MM.1S (cell line): ENCODE measurements around the gene CCDC146.
"Not testable (repeated sequence)": the region's sequence is repeated elsewhere in the genome, so short reads cannot be mapped to it uniquely, and the experiment has no call there.

Experiments used
- DNase-seq: peaks from one replicate; pipeline ENCODE4 v3.0.0-alpha.2; 2015
- H2AFZ ChIP-seq: fragments of 300-600 bp; sonication (generic); 2 replicates; pipeline ENCODE4 v1.6.0; 2016; ENCODE audit warnings: antibody characterized with exemption, low read length
- H3F3A ChIP-seq: fragments of 300-600 bp; sonication (generic); 2 replicates; pipeline ENCODE4 v1.6.1; 2016; ENCODE audit warnings: mild to moderate bottlenecking, antibody characterized with exemption, low read length, moderate library complexity, mixed read lengths; ENCODE audit not compliant: insufficient read depth
- H3K27ac ChIP-seq: fragments of 300-600 bp; sonication (generic); 2 replicates; pipeline ENCODE4 v1.5.1; 2016; ENCODE audit warnings: mild to moderate bottlenecking, low read length
- H3K27me3 ChIP-seq: fragments of 300-600 bp; sonication (generic); replicated peaks from 2 replicates; pipeline ENCODE4 v1.6.0; 2016; ENCODE audit warnings: low read length; ENCODE audit not compliant: insufficient read depth
- H3K36me3 ChIP-seq: fragments of 300-600 bp; sonication (generic); replicated peaks from 2 replicates; pipeline ENCODE4 v1.6.1; 2016; ENCODE audit warnings: mild to moderate bottlenecking, low read length, mixed read lengths; ENCODE audit not compliant: insufficient read depth
- H3K4me1 ChIP-seq: fragments of 300-600 bp; sonication (generic); 2 replicates; pipeline ENCODE4 v1.6.1; 2016; ENCODE audit warnings: low read length, mixed read lengths
- H3K4me2 ChIP-seq: fragments of 300-600 bp; sonication (generic); 2 replicates; pipeline ENCODE4 v1.6.0; 2016; ENCODE audit warnings: low read depth, low read length
- H3K4me3 ChIP-seq: fragments of 300-600 bp; sonication (generic); 2 replicates; pipeline ENCODE4 v1.5.1; 2016; ENCODE audit warnings: low read length, mixed read lengths
- H3K79me2 ChIP-seq: fragments of 300-600 bp; sonication (generic); 2 replicates; pipeline ENCODE4 v1.6.1; 2016; ENCODE audit warnings: mixed run types, low read length, mixed read lengths
- H3K9ac ChIP-seq: fragments of 300-600 bp; sonication (generic); 2 replicates; pipeline ENCODE4 v1.6.1; 2016; ENCODE audit warnings: low read length, mixed read lengths
- H3K9me2 ChIP-seq: fragments of 300-600 bp; sonication (generic); replicated peaks from 2 replicates; pipeline ENCODE4 v1.6.1; 2016; ENCODE audit warnings: mild to moderate bottlenecking, low read length, mixed read lengths; ENCODE audit not compliant: insufficient read depth
- H3K9me3 ChIP-seq: fragments of 300-600 bp; sonication (generic); replicated peaks from 2 replicates; pipeline ENCODE4 v1.6.1; 2016; ENCODE audit warnings: mild to moderate bottlenecking, low read length, mixed read lengths; ENCODE audit not compliant: insufficient read depth
- H4K20me1 ChIP-seq: fragments of 300-600 bp; sonication (generic); 2 replicates; pipeline ENCODE4 v1.6.1; 2016; ENCODE audit warnings: mild to moderate bottlenecking, low read length, moderate library complexity, mixed read lengths; ENCODE audit not compliant: insufficient read depth
- TF ChIP-seq, protein P1 (sequence below): fragments of 300-600 bp; sonication (generic); IDR thresholded peaks from 2 replicates; pipeline ENCODE4 v1.5.1; 2016; ENCODE audit warnings: antibody characterized with exemption, low read length, mixed read lengths

Gene CCDC146

DNA sequence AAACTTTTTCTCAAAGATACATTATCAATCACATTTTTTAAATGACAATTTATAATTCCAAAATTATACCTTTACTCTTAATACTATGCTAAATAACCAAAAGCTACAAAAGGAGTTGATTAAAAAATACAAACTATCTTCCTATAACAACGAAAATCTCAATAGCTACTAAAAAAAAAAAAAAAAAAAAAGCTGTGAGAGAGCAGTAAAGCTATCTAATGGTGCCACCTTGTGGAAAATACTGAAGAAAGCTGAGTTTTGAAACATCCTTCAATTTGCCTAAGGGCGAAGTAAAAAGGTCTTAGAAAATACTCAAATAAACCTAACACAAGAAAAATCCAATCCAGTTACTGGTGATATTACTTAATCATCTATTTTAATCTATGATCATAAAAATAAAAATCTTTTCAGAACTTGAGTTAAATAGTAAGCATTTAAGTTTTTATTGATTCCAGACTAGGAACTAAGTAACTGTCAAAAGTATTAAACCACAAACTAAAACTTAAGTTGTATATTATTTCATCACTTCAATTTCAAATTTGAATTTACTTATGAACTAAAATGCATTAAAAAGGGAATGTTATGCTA lies 9.6 kb upstream of the CCDC146 start:
- H3K4me3 ChIP-seq, H3F3A ChIP-seq, H2AFZ ChIP-seq, H3K27ac ChIP-seq, H3K9ac ChIP-seq, H3K9me3 ChIP-seq, H3K27me3 ChIP-seq, H3K79me2 ChIP-seq, H3K9me2 ChIP-seq, H4K20me1 ChIP-seq, H3K36me3 ChIP-seq, H3K4me2 ChIP-seq, H3K4me1 ChIP-seq: not testable (repeated sequence)
- TF ChIP-seq, protein P1, sequence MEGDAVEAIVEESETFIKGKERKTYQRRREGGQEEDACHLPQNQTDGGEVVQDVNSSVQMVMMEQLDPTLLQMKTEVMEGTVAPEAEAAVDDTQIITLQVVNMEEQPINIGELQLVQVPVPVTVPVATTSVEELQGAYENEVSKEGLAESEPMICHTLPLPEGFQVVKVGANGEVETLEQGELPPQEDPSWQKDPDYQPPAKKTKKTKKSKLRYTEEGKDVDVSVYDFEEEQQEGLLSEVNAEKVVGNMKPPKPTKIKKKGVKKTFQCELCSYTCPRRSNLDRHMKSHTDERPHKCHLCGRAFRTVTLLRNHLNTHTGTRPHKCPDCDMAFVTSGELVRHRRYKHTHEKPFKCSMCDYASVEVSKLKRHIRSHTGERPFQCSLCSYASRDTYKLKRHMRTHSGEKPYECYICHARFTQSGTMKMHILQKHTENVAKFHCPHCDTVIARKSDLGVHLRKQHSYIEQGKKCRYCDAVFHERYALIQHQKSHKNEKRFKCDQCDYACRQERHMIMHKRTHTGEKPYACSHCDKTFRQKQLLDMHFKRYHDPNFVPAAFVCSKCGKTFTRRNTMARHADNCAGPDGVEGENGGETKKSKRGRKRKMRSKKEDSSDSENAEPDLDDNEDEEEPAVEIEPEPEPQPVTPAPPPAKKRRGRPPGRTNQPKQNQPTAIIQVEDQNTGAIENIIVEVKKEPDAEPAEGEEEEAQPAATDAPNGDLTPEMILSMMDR = peak; percentile 23
- peak; percentile 16 for DNase-seq

DNA sequence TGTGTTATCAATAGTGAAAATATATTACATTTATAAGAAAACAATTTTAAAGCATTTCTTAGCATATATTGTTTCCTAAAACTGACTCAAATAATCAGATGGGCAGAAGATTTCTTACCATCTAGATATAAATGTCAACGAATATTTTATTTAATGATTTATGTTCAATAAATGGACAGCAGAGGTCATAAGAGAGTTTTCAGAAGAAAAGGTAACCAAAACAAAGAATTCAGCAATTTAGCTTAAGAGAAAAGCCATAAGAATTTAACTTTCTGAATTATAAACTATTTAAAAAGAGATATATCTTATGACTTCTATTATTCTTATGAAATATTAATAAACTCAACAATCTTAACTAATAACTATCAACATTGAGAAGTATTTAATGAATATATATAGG lies 3.1 kb downstream of the CCDC146 start:
- H3F3A ChIP-seq, H3K36me3 ChIP-seq: not testable (repeated sequence)

DNA sequence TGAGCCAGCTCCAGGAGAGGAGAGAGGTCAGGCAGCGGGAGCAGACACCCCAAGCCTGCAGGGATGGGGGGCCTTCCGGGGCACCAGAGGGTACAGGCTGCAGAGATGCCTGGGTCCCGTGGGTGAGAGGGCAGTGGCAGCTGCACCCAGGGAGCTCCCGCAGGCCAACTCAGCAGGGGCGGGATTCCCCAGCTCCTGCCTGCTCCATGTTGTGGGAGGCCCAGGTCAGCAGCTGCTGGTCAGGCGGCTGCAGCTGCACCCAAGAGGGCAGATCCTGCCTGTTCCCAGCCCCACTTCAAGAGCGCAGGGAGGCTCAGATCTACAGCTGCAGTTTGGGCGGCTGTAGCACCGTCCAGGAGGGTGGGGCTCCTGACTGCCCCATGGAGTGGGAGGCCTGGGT lies 4.6 kb downstream of the CCDC146 start:
- not testable (repeated sequence) for H3K27me3 ChIP-seq

More for the DNA sequence above, 3.1 kb downstream of the CCDC146 start:
- not testable (repeated sequence) for H3K9me3 ChIP-seq, H4K20me1 ChIP-seq, H3K9ac ChIP-seq, H3K9me2 ChIP-seq, H3K4me2 ChIP-seq, H3K4me3 ChIP-seq, H3K79me2 ChIP-seq, H3K4me1 ChIP-seq, H2AFZ ChIP-seq, H3K27me3 ChIP-seq, H3K27ac ChIP-seq
- peak; percentile 18 for DNase-seq

DNA sequence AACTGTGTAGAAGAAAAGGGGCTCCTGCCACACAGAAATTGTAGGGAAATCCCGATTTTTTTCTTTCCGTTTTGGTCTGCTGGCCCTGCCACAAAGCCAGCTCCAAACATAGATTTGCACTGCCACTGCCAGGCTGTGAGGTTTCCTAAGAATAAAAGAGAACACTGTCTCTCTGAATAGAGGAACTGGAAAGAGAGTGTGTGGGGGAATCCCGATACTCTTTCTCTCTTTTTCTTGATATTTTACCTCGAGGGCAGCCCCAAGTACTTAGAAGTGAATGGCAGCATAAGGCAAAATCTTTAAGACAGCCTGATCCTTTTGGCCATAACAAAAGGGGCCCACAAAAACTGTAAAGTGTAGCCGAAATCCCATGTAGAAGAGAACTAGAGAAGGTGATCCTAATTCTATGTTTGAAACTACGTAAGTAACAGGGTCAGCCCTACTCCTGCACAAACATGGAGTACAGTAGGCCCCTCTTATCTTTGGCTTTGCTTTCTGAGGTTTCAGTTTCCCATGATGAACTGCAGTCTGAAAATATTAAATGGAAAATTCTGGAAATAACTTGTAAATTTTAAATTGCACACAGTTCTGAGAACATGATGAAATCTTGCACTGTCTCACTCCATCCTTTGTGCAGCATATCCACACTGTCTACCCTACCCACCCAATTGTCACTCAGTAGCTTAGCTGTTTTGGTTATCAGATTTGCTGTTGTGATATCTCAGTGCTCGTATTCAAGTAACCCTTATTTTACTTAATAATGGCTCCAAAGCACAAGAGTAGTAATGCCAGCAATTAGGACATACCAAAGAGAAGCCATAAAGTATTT lies 6.4 kb downstream of the CCDC146 start:
- H3K27ac ChIP-seq, H3K27me3 ChIP-seq, H3K4me1 ChIP-seq, H3F3A ChIP-seq, H3K9ac ChIP-seq, H3K4me3 ChIP-seq, H3K9me2 ChIP-seq, H4K20me1 ChIP-seq, H3K79me2 ChIP-seq, H3K9me3 ChIP-seq, H2AFZ ChIP-seq, H3K36me3 ChIP-seq: not testable (repeated sequence)
- peak overlapping the region; percentile 17; the same call in 1 of the 2 replicates for H3K4me2 ChIP-seq
- DNase-seq = peak; percentile 27

More for the DNA sequence above, 4.6 kb downstream of the CCDC146 start:
- not testable (repeated sequence) for H3K36me3 ChIP-seq, H3K9ac ChIP-seq, H2AFZ ChIP-seq, DNase-seq, H3K9me2 ChIP-seq, H4K20me1 ChIP-seq, H3K4me3 ChIP-seq, H3F3A ChIP-seq, H3K4me2 ChIP-seq, H3K27ac ChIP-seq, H3K4me1 ChIP-seq, H3K9me3 ChIP-seq, H3K79me2 ChIP-seq

DNA sequence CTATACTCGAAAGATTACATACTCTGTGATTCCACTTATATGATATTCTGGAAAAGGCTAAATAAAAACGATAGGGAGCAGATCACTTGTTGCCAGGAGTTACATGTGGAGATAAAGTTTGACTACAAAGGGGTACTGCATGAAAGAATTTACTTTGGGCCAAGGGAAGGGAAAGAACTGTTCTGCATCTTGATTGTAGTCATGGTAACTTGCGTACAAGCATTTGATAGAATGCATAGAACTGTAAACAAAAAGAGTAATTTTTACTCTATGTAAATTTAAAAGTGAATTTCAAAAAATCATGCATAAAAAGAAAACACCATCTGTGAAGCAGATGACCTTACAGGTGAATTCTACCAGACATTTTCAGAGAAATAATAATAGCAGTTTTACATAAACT lies 9.4 kb downstream of the CCDC146 start:
- H3K9me3 ChIP-seq, H3K4me1 ChIP-seq, H2AFZ ChIP-seq, H3K36me3 ChIP-seq, H3K27me3 ChIP-seq, H3K4me3 ChIP-seq, H4K20me1 ChIP-seq, H3F3A ChIP-seq, H3K4me2 ChIP-seq, H3K27ac ChIP-seq, DNase-seq, H3K9ac ChIP-seq, H3K79me2 ChIP-seq, H3K9me2 ChIP-seq: not testable (repeated sequence)

DNA sequence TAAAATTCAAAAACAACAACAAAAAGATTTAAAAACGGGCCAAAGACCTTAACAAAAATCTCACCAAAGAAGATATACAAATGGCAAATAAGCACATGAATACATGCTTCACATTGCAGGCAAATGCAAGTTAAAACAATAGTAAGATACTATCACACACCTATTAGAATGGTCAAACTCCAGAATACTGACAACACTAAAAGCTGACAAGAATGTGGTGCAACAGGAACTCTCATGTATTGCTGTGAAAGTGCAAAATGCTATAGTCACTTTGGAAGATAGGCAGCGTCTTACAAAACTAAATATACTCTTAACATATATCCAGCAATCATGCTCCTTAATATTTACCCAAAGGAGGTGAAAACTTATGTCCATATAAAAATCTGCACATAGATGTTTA lies 16.3 kb downstream of the CCDC146 start:
- not testable (repeated sequence) for H3K79me2 ChIP-seq, H3K27me3 ChIP-seq, H3K9me3 ChIP-seq

DNA sequence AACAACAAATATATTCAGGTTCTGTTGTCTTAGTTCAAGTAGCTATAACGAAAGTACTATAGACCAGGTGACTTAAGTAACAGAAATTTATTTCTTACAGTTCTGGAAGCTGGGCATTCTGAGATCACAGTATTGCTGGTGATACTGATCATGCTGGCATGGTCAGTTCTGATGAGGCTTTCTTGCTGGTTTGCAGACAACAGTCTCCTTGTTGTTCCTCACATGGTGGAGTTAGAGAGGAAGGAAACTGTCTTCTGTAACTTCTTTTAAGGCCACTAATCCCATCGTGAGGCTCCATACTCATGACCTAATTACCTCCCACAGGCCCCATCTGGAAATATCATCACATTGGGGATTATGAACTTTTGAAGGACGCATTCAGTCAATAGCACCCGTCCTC lies 17.9 kb downstream of the CCDC146 start:
- not testable (repeated sequence) for H4K20me1 ChIP-seq, H3K36me3 ChIP-seq, H3K9me2 ChIP-seq, H3K4me2 ChIP-seq, DNase-seq, H3K27ac ChIP-seq, H3K9me3 ChIP-seq, H3F3A ChIP-seq, H3K9ac ChIP-seq, H3K4me1 ChIP-seq, H3K27me3 ChIP-seq, H3K4me3 ChIP-seq, H2AFZ ChIP-seq, H3K79me2 ChIP-seq

More for the DNA sequence above, 16.3 kb downstream of the CCDC146 start:
- H3K4me2 ChIP-seq, H3K9ac ChIP-seq, DNase-seq, H3K27ac ChIP-seq, H3F3A ChIP-seq, H2AFZ ChIP-seq, H3K9me2 ChIP-seq, H3K4me1 ChIP-seq, H4K20me1 ChIP-seq, H3K4me3 ChIP-seq, H3K36me3 ChIP-seq: not testable (repeated sequence)
